Prostate gland (tissue), 2 donors: ENCODE data around the gene GNAZ. TPM values are rescaled to one million over a fixed set of nuclear protein-coding genes. Genes with fewer than 3 reads are reported as not detected.

Source experiments
- DNase-seq: peaks from one replicate; pipeline ENCODE4 v3.0.0-alpha.2; 2019; ENCODE audit warnings: low spot score
- H3K27ac ChIP-seq, 2 donors: fragments of 200-600 bp; sonication (generic); 2 replicates each; pipeline ENCODE4 v1.5.1; 2017 to 2019
- H3K27me3 ChIP-seq: fragments of 200-600 bp; sonication (generic); replicated peaks from 2 replicates; pipeline ENCODE4 v1.5.1; 2019; ENCODE audit not compliant: insufficient read depth
- H3K36me3 ChIP-seq, 2 donors: fragments of 200-600 bp; sonication (generic); 1 replicate in 1 of 2; 2 replicates in 1 of 2; pipeline versions ENCODE4 v1.5.1 to v1.8.1; 2017 to 2019
- H3K4me1 ChIP-seq: fragments of 200-600 bp; sonication (generic); replicated peaks from 2 replicates; pipeline ENCODE4 v1.5.1; 2019
- H3K4me3 ChIP-seq, 2 donors: fragments of 200-600 bp; sonication (generic); 2 replicates each; pipeline ENCODE4 v1.5.1; 2017 to 2019
- H3K9me3 ChIP-seq: fragments of 200-600 bp; sonication (generic); 2 replicates; pipeline ENCODE4 v1.5.1; 2017
- POLR2A ChIP-seq: fragments of 450-650 bp; IDR thresholded peaks from one replicate; pipeline ENCODE4 v1.6.1; 2016; ENCODE audit warnings: antibody characterized with exemption, mild to moderate bottlenecking
- POLR2AphosphoS5 ChIP-seq: sonication (generic); formaldehyde crosslinking; IDR thresholded peaks from one replicate; pipeline ENCODE4 v1.6.1; 2017; ENCODE audit warnings: antibody characterized with exemption
- WGBS: methylation state at CpG from one replicate; pipeline ENCODE4 v1.1.5; 2018; 5-methylcytosine and 5-hydroxymethylcytosine counted together
- intact Hi-C: fragments of 100-400 bp; cut with DNase I; formaldehyde crosslinking; loops from one replicate; pipeline ENCODE4 v1.14.2; 2022
- total RNA-seq, 2 donors: library from RNA; depleted of rRNA; stranded (reverse); fragments of >200 nt; gene quantifications; one replicate each; pipeline ENCODE4 v1.1.0, GENCODE V29; 2016
- TF ChIP-seq, protein P1 (sequence below), 4 experiments: fragments of 200-600 bp in 2 of 4; fragments of 450-650 bp in 2 of 4; sonication (generic) in 2 of 4; IDR thresholded peaks; 1 replicate in 3 of 4; 2 replicates in 1 of 4; pipeline ENCODE4 v1.5.1; 2016 to 2019; ENCODE audit warnings: antibody characterized with exemption in 4 of 4, mild to moderate bottlenecking in 2 of 4, moderate library complexity in 2 of 4

The GNAZ gene
- total RNA-seq, 2 donors from 2014 or later: 5.7 to 22.6 TPM

DNA sequence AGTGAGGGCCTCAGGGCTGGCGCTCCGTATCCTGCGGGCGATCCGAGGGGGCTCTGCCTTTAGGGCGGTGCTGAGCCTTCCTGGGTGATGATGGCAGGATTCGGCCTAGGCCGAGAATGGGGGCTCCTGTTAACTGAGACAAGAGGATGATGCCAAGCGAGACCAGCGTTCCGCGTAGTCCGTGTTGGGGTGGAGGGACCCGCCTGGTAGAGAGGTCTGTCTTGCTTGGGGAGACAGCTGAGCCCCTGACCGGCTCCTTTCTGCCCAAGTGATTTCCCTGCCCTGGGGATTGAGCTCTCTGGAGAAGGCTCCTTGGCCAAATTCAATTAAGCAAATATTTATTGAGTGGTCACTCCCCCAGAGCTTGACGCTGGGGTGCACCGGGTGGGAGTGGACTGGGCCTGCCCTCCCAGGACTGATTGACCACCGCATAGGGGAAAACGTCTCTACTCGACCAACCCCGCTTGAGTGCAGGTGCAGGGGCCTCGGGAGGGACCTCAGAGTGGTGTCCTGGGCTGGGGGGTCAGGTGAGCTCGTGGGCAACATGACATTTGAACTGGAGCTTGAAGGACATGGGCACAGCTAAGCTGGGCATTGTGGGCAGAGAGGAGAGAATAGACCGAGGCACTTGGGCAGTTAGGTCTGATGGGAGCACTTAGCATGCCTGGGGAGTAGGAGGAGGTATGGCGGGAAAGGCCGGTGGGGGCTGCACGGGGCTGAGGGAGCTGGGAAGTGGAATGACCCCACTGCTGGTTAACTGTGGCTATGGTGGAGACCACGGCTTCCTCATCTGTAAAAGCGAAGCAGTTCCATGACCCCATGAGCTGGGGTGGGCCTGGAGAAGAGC, 1.1 kb downstream of the GNAZ start:
- intact Hi-C loops: loop anchor here (5.0 kb wide), 1 partner anchor 51 kb away; no protein-coding TSS in a partner anchor
- Histone ChIP-seq H3K27ac (no peak overlapping the region), H3K36me3 (no peaks in the 10 kb centered on the region), H3K4me3 (peak overlapping the region; percentile 42 to 55), H3K4me1 (peaks cover 11% of the 10 kb centered on the region), H3K27me3 (no peaks in the 10 kb centered on the region), H3K9me3 (no peaks in the 10 kb centered on the region)
- 52% methylated on average over 29 of the region's 29 CpGs for WGBS
- no peak for DNase-seq
- TF ChIP-seq POLR2AphosphoS5 (no peak), POLR2A (no peak)
- TF ChIP-seq, protein P1, sequence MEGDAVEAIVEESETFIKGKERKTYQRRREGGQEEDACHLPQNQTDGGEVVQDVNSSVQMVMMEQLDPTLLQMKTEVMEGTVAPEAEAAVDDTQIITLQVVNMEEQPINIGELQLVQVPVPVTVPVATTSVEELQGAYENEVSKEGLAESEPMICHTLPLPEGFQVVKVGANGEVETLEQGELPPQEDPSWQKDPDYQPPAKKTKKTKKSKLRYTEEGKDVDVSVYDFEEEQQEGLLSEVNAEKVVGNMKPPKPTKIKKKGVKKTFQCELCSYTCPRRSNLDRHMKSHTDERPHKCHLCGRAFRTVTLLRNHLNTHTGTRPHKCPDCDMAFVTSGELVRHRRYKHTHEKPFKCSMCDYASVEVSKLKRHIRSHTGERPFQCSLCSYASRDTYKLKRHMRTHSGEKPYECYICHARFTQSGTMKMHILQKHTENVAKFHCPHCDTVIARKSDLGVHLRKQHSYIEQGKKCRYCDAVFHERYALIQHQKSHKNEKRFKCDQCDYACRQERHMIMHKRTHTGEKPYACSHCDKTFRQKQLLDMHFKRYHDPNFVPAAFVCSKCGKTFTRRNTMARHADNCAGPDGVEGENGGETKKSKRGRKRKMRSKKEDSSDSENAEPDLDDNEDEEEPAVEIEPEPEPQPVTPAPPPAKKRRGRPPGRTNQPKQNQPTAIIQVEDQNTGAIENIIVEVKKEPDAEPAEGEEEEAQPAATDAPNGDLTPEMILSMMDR (IDR thresholded peaks at IDR 0.05): no peak

DNA sequence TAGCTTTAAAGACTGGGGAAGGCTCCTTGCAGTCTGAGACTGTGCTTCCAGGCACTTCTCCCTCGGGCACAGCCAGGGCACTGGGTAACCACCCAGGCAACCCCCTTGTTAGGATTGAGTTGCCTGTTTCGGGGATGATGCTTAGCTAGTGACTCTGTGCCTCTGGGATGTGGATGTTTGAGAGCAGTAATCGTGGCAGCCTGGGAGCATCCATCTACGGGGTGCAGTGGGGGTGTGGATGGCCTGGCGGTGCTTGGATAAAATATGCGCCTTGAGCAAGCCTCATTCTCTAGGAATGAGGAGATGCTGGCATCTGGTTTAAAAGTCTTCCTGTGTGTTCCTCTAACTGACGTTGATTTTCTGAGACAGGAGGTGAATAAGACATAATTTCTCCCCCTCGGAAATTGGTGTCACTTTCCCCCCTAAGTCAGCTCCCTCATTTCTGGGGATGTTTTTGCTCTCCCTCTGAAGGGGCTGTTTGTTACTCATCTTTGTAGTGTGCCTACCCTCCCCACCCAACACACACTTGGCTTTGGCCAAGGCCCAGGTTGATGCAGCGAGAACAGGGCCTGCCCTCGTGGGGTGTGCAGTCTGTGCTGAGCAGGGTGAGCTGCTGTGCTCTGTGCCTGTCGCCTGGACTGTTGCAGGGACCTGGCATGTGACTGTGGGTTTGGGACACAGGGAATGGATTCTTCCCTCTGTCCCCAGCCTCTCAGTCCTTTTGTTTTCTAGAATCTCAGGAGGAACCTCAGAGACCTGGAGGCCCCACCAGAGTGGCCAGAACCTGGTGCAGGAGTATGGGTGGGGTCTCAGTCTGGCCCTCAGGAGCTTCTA, 2.0 kb downstream of the GNAZ start:
- 87% methylated on average over 11 of the region's 11 CpGs for WGBS
- H3K4me1 ChIP-seq: peaks cover 11% of the 10 kb centered on the region
- no peaks in the 10 kb centered on the region for H3K27me3 ChIP-seq
- H3K27ac ChIP-seq: no peak overlapping the region
- no peak for TF ChIP-seq POLR2AphosphoS5
- no peak for TF ChIP-seq POLR2A
- TF ChIP-seq, protein P1 (IDR thresholded peaks at IDR 0.05): no peak
- H3K36me3 ChIP-seq: no peaks in the 10 kb centered on the region
- no peaks in the 10 kb centered on the region for H3K9me3 ChIP-seq
- DNase-seq: no peak
- intact Hi-C loops: loop anchor here (5.0 kb wide), 1 partner anchor 50 kb away; no protein-coding TSS in a partner anchor
- H3K4me3 ChIP-seq: no peak overlapping the region

DNA sequence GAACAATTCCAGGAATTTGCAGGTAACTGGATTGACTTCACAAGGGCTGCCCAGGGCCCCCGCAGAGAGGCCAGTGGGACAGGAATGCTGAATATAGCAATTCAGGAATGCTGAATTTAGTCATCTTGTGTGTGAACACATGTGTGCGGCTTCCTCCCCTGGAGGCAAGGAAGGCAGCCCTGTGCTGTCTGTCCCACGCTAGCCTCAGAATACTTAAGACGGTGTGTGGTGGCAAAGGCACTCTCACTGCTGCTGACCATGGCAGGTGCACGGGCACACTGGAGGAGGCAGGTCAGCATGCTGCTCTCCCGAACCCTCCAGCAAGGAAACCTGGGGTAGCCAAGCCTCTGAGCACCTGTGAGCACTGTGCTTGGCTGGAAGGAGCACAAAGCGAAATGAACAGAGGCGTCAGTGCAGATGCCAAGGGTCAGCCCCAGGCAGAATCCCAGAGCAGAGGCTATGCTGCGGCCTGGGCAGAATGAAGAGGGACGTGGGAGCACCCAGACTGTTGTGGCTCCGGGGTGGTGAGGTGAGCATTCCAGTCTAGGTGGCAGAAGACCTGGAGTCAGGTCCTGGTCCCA, 2.7 kb downstream of the GNAZ start:
- Histone ChIP-seq H3K27ac (no peak overlapping the region), H3K4me1 (peaks cover 11% of the 10 kb centered on the region), H3K9me3 (no peaks in the 10 kb centered on the region), H3K4me3 (no peak overlapping the region), H3K36me3 (no peaks in the 10 kb centered on the region), H3K27me3 (no peaks in the 10 kb centered on the region)
- intact Hi-C loops: loop anchor here (5.0 kb wide), 1 partner anchor 49 kb away; no protein-coding TSS in a partner anchor
- DNase-seq: no peak
- WGBS: 97% methylated on average over 11 of the region's 11 CpGs
- TF ChIP-seq POLR2A (no peak), POLR2AphosphoS5 (no peak)
- TF ChIP-seq, protein P1 (IDR thresholded peaks at IDR 0.05): no peak

DNA sequence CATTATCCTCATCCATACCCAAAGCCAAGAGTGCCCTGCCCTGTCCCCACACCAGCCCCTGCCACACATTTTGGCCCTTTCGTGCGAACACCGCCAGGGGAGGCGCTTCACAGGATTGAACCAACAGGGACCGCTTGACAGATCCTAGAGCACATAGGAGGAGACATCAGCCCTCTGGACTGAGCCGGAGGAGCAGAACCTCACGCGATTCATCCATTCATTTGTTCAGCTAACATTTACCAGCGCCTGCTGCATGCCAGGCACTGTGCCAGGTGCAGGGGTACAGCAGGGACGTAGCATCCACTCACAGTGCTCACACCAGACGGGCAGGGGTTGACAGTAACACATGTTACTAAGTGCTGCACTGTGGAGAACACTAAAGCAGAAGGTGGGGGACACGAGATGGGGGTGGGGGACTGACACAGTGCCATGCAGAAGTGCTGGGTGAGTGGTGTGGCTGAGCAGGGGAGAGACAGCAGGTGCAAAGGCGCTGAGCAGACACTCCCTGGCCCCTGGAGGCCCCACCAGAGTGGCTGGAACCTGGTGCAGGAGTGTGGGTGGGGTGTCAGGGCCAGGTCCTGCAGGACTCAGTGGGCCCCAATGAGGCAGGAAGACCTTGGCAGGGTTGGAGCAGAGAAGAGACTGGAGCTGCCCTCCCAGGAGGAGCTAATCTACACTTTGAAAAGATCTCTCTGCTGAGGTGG, 3.4 kb downstream of the GNAZ start:
- TF ChIP-seq POLR2AphosphoS5 (no peak), POLR2A (no peak)
- TF ChIP-seq, protein P1 (IDR thresholded peaks at IDR 0.05): no peak
- H3K9me3 ChIP-seq: no peaks in the 10 kb centered on the region
- 85% methylated on average over 13 of the region's 13 CpGs for WGBS
- no peaks in the 10 kb centered on the region for H3K36me3 ChIP-seq
- H3K27me3 ChIP-seq: no peaks in the 10 kb centered on the region
- no peak overlapping the region for H3K4me3 ChIP-seq
- intact Hi-C loops: loop anchor here (5.0 kb wide), 1 partner anchor 49 kb away; no protein-coding TSS in a partner anchor
- peaks cover 11% of the 10 kb centered on the region for H3K4me1 ChIP-seq
- no peak overlapping the region for H3K27ac ChIP-seq
- DNase-seq: no peak
